ENCODE measurements around the gene FHL1. TPM values are rescaled to one million over a fixed set of nuclear protein-coding genes. Genes with fewer than 3 reads are reported as not detected.

The FHL1 gene
- total RNA-seq, 2 experiments from 2014 or later, result 17.7 to 20.5 TPM

- H3K9me3 Mint-ChIP-seq, result no peaks in the 10 kb centered on the region
- peaks cover 32% of the 10 kb centered on the region for H3K4me1 Mint-ChIP-seq (ENCODE audit: low read depth)
- intact Hi-C loops (cut with micrococcal nuclease), result no loop called here
- H3K27ac Mint-ChIP-seq, result no peak overlapping the region
- DNase-seq, result peak; percentile 46
- no peaks in the 10 kb centered on the region for H3K27me3 Mint-ChIP-seq (ENCODE audit: low read depth)
- H3K36me3 Mint-ChIP-seq (ENCODE audit: low read depth), result peaks cover 2% of the 10 kb centered on the region
- CTCF ChIA-PET, result no interaction called here
- no peak overlapping the region for H3K4me3 Mint-ChIP-seq
Observed at GRCh38 chrX:136193771-136194170, 46.4 kb downstream of the FHL1 start.

- H3K4me3 Mint-ChIP-seq, result no peak overlapping the region
- no peak overlapping the region for H3K27ac Mint-ChIP-seq
- peaks cover 32% of the 10 kb centered on the region for H3K4me1 Mint-ChIP-seq (ENCODE audit: low read depth)
- H3K9me3 Mint-ChIP-seq, result no peaks in the 10 kb centered on the region
- CTCF ChIA-PET, result no interaction called here
- intact Hi-C loops (cut with micrococcal nuclease), result no loop called here
- H3K36me3 Mint-ChIP-seq (ENCODE audit: low read depth), result peaks cover 2% of the 10 kb centered on the region
- DNase-seq, result no peak
- no peaks in the 10 kb centered on the region for H3K27me3 Mint-ChIP-seq (ENCODE audit: low read depth)
Observed at GRCh38 chrX:136194536-136194935, 47.2 kb downstream of the FHL1 start.

- Mint-ChIP-seq H3K27ac (no peak overlapping the region), H3K36me3 (ENCODE audit: low read depth) (peaks cover 2% of the 10 kb centered on the region), H3K9me3 (no peaks in the 10 kb centered on the region), H3K27me3 (ENCODE audit: low read depth) (no peaks in the 10 kb centered on the region), H3K4me1 (ENCODE audit: low read depth) (peaks cover 32% of the 10 kb centered on the region), H3K4me3 (no peak overlapping the region)
- CTCF ChIA-PET, result no interaction called here
- intact Hi-C loops (cut with micrococcal nuclease), result no loop called here
- DNase-seq, result no peak
Observed at GRCh38 chrX:136195247-136195646, 47.9 kb downstream of the FHL1 start.

GRCh38 chrX:136196691-136197155 is 49.4 kb downstream of the FHL1 start:
- intact Hi-C loops (cut with micrococcal nuclease), result no loop called here
- DNase-seq, result no peak
- CTCF ChIA-PET, result interaction anchor here (1.9 kb wide), 1 partner anchor 34 kb away, joined by 4 read pairs; no protein-coding TSS in a partner anchor
- Mint-ChIP-seq H3K27me3 (ENCODE audit: low read depth) (no peaks in the 10 kb centered on the region), H3K4me1 (ENCODE audit: low read depth) (peaks cover 23% of the 10 kb centered on the region), H3K4me3 (no peak overlapping the region), H3K36me3 (ENCODE audit: low read depth) (peaks cover 2% of the 10 kb centered on the region), H3K9me3 (no peaks in the 10 kb centered on the region), H3K27ac (no peak overlapping the region)

- Mint-ChIP-seq H3K4me3 (no peak overlapping the region), H3K9me3 (no peaks in the 10 kb centered on the region), H3K4me1 (ENCODE audit: low read depth) (peaks cover 17% of the 10 kb centered on the region), H3K36me3 (ENCODE audit: low read depth) (no peaks in the 10 kb centered on the region), H3K27me3 (ENCODE audit: low read depth) (no peaks in the 10 kb centered on the region), H3K27ac (no peak overlapping the region)
- CTCF ChIA-PET, result interaction anchor here (1.9 kb wide), 1 partner anchor 35 kb away, joined by 4 read pairs; no protein-coding TSS in a partner anchor
- DNase-seq, result no peak
- intact Hi-C loops (cut with micrococcal nuclease), result no loop called here
Observed at GRCh38 chrX:136198010-136198409, 50.7 kb downstream of the FHL1 start.

- Mint-ChIP-seq H3K36me3 (ENCODE audit: low read depth) (no peaks in the 10 kb centered on the region), H3K9me3 (no peaks in the 10 kb centered on the region), H3K27me3 (ENCODE audit: low read depth) (no peaks in the 10 kb centered on the region), H3K4me3 (no peak overlapping the region), H3K4me1 (ENCODE audit: low read depth) (peaks cover 17% of the 10 kb centered on the region), H3K27ac (no peak overlapping the region)
- DNase-seq, result no peak
- intact Hi-C loops (cut with micrococcal nuclease), result no loop called here
- CTCF ChIA-PET, result interaction anchor here (0.6 kb wide), 1 partner anchor 199 kb away, joined by 3 read pairs; no protein-coding TSS in a partner anchor
Observed at GRCh38 chrX:136198678-136199243, 51.4 kb downstream of the FHL1 start.

- Mint-ChIP-seq H3K9me3 (no peaks in the 10 kb centered on the region), H3K36me3 (ENCODE audit: low read depth) (no peaks in the 10 kb centered on the region), H3K27ac (no peak overlapping the region), H3K4me1 (ENCODE audit: low read depth) (peaks cover 19% of the 10 kb centered on the region), H3K27me3 (ENCODE audit: low read depth) (no peaks in the 10 kb centered on the region), H3K4me3 (no peak overlapping the region)
- DNase-seq, result no peak
- intact Hi-C loops (cut with micrococcal nuclease), result no loop called here
- CTCF ChIA-PET, result interaction anchor here (0.6 to 0.9 kb wide), 3 partner anchors 8 to 199 kb away, joined by 3 to 7 read pairs (median 3); no protein-coding TSS in a partner anchor
Observed at GRCh38 chrX:136199365-136199764, 52.0 kb downstream of the FHL1 start.

GRCh38 chrX:136200466-136200865 is 53.1 kb downstream of the FHL1 start:
- Mint-ChIP-seq H3K36me3 (ENCODE audit: low read depth) (no peaks in the 10 kb centered on the region), H3K27ac (no peak overlapping the region), H3K4me3 (no peak overlapping the region), H3K9me3 (no peaks in the 10 kb centered on the region), H3K4me1 (ENCODE audit: low read depth) (peaks cover 27% of the 10 kb centered on the region), H3K27me3 (ENCODE audit: low read depth) (no peaks in the 10 kb centered on the region)
- peak; percentile 18 for DNase-seq
- intact Hi-C loops (cut with micrococcal nuclease), result loop anchor here (2.0 to 5.0 kb wide), 3 partner anchors 33 to 172 kb away; no protein-coding TSS in a partner anchor
- CTCF ChIA-PET, result interaction anchor here (0.9 kb wide), 1 partner anchor 172 kb away, joined by 7 read pairs; no protein-coding TSS in a partner anchor

GRCh38 chrX:136201601-136202000 is 54.3 kb downstream of the FHL1 start:
- CTCF ChIA-PET, result interaction anchor here (0.7 to 1.0 kb wide), 2 partner anchors 145 to 172 kb away, joined by 3 read pairs; no protein-coding TSS in a partner anchor
- intact Hi-C loops (cut with micrococcal nuclease), result loop anchor here (2.0 to 5.0 kb wide), 3 partner anchors 34 to 173 kb away; no protein-coding TSS in a partner anchor
- Mint-ChIP-seq H3K4me1 (ENCODE audit: low read depth) (peaks cover 31% of the 10 kb centered on the region), H3K27ac (no peak overlapping the region), H3K4me3 (no peak overlapping the region), H3K36me3 (ENCODE audit: low read depth) (no peaks in the 10 kb centered on the region), H3K9me3 (no peaks in the 10 kb centered on the region), H3K27me3 (ENCODE audit: low read depth) (no peaks in the 10 kb centered on the region)
- no peak for DNase-seq

GRCh38 chrX:136202889-136203288 is 55.6 kb downstream of the FHL1 start:
- peaks cover 5% of the 10 kb centered on the region for H3K36me3 Mint-ChIP-seq (ENCODE audit: low read depth)
- no peaks in the 10 kb centered on the region for H3K9me3 Mint-ChIP-seq
- DNase-seq, result no peak
- intact Hi-C loops (cut with micrococcal nuclease), result loop anchor here (5.0 kb wide), 2 partner anchors 36 to 64 kb away; no protein-coding TSS in a partner anchor
- CTCF ChIA-PET, result interaction anchor here (0.6 to 1.0 kb wide), 3 partner anchors 22 to 146 kb away, joined by 3 to 4 read pairs (median 3); no protein-coding TSS in a partner anchor
- peaks cover 31% of the 10 kb centered on the region for H3K4me1 Mint-ChIP-seq (ENCODE audit: low read depth)
- no peak overlapping the region for H3K27ac Mint-ChIP-seq
- H3K4me3 Mint-ChIP-seq, result no peak overlapping the region
- no peaks in the 10 kb centered on the region for H3K27me3 Mint-ChIP-seq (ENCODE audit: low read depth)

- CTCF ChIA-PET, result interaction anchor here (0.6 kb wide), 1 partner anchor 21 kb away, joined by 4 read pairs; no protein-coding TSS in a partner anchor
- Mint-ChIP-seq H3K27ac (no peak overlapping the region), H3K27me3 (ENCODE audit: low read depth) (no peaks in the 10 kb centered on the region), H3K36me3 (ENCODE audit: low read depth) (peaks cover 5% of the 10 kb centered on the region), H3K4me1 (ENCODE audit: low read depth) (peaks cover 31% of the 10 kb centered on the region), H3K4me3 (no peak overlapping the region), H3K9me3 (no peaks in the 10 kb centered on the region)
- intact Hi-C loops (cut with micrococcal nuclease), result loop anchor here (5.0 kb wide), 2 partner anchors 36 to 64 kb away; no protein-coding TSS in a partner anchor
- DNase-seq, result no peak
Observed at GRCh38 chrX:136203438-136203837, 56.1 kb downstream of the FHL1 start.

- no peaks in the 10 kb centered on the region for H3K9me3 Mint-ChIP-seq
- H3K27me3 Mint-ChIP-seq (ENCODE audit: low read depth), result no peaks in the 10 kb centered on the region
- no peak for DNase-seq
- no peak overlapping the region for H3K4me3 Mint-ChIP-seq
- no peak overlapping the region for H3K27ac Mint-ChIP-seq
- H3K36me3 Mint-ChIP-seq (ENCODE audit: low read depth), result peaks cover 5% of the 10 kb centered on the region
- intact Hi-C loops (cut with micrococcal nuclease), result loop anchor here (5.0 kb wide), 2 partner anchors 37 to 63 kb away; no protein-coding TSS in a partner anchor
- CTCF ChIA-PET, result no interaction called here
- H3K4me1 Mint-ChIP-seq (ENCODE audit: low read depth), result peaks cover 31% of the 10 kb centered on the region
Observed at GRCh38 chrX:136203951-136204350, 56.6 kb downstream of the FHL1 start.

- DNase-seq, result peak; percentile 5
- CTCF ChIA-PET, result no interaction called here
- no peak overlapping the region for H3K27ac Mint-ChIP-seq
Observed at GRCh38 chrX:136204571-136204970, 57.2 kb downstream of the FHL1 start.

More at GRCh38 chrX:136204571-136204970, 57.2 kb downstream of the FHL1 start:
- Mint-ChIP-seq H3K27me3 (ENCODE audit: low read depth) (no peaks in the 10 kb centered on the region), H3K4me3 (no peak overlapping the region), H3K9me3 (no peaks in the 10 kb centered on the region), H3K4me1 (ENCODE audit: low read depth) (peaks cover 31% of the 10 kb centered on the region), H3K36me3 (ENCODE audit: low read depth) (peaks cover 7% of the 10 kb centered on the region)
- intact Hi-C loops (cut with micrococcal nuclease), result loop anchor here (5.0 kb wide), 2 partner anchors 37 to 63 kb away; no protein-coding TSS in a partner anchor

Data from activated naive CD4-positive, alpha-beta T cell treated with anti-CD3 and anti-CD28 coated beads for 36 hours (primary cell).